A549 treated with GW870086 at 1 μM for 4 hours (cell line): ENCODE results near the gene TNFRSF12A. TPM values are rescaled to one million over a fixed set of nuclear protein-coding genes. Genes with fewer than 3 reads are reported as not detected.

Experiments used
- total RNA-seq: library from RNA; stranded (reverse); fragments of 200-300 nt; extraction: Qiagen RNA extraction; gene quantifications from 5 replicates; pipeline ENCODE4 v1.2.3, GENCODE V29; 2022; ENCODE audit warnings: low read depth

The TNFRSF12A gene, protein sequence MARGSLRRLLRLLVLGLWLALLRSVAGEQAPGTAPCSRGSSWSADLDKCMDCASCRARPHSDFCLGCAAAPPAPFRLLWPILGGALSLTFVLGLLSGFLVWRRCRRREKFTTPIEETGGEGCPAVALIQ
- total RNA-seq = 446 to 645 TPM (median 558 TPM) in 5 replicates

DNA sequence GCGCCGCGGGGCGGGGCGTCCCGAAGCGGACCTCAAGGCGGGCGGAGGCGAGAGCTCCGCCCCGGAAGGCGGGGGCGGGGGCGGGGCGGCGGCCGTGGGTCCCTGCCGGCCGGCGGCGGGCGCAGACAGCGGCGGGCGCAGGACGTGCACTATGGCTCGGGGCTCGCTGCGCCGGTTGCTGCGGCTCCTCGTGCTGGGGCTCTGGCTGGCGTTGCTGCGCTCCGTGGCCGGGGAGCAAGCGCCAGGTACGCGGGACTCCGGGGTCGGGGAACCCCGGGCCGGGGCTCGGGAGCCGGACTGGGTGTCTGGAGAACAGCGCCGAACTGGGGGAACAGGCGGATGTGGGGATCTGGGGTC is at the start of gene TNFRSF12A:
TSS of gene TNFRSF12A (plus strand) at position 122 of the 357 bp plus-strand sequence. CDS start at position 152, 30 bp downstream.

DNA sequence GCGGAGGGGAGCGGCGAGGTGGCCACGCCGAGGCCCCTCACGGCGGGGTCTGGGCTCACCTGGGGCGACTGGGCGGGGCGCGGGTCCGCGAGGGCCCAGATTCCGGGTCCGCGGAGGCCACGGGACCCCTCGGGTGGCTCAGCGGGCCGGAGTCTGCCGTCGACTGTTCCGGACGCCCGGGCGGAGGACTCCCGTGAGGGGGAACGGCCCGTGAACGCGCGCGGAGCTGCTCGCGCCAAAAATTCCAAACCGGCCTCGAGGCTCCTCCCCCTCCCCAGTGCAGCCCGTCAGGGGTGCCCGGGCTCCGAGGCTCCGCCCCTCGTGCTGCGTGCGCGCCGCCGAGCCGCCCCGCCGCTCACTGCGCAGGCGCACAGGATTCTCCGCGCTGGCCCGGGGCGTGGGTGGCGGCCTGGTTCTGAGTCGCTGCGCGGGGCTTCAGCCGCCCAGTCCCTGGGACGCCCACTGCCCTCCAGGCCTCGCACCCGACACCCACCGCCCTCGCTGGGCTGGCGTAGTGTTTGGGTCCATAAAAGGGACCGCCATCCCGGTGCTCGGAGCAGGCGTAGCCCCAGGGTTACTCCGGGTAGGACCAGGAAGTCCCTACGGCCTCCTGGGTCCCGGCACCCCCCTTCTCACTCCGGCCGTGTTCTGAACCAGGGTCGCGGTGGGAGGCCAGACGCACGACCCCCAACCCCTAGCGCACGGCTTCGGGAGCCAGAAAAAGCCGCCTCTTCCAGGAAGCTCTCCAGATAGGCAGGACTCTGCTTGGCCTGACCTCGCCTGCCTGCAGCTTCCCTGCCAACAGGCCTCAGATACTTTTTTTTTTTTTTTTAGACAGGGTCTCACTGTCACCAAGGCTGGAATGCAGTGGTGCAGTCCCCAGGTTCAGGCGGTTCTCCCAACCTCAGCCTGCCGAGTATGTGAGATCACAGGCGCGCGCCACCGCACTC is 39.7 kb upstream of the TNFRSF12A start, which contains the start of gene PKMYT1:
TSS of gene PKMYT1 (minus strand) at position 220 of the 950 bp plus-strand sequence. CDS start 789 bp downstream, outside the sequence.

DNA sequence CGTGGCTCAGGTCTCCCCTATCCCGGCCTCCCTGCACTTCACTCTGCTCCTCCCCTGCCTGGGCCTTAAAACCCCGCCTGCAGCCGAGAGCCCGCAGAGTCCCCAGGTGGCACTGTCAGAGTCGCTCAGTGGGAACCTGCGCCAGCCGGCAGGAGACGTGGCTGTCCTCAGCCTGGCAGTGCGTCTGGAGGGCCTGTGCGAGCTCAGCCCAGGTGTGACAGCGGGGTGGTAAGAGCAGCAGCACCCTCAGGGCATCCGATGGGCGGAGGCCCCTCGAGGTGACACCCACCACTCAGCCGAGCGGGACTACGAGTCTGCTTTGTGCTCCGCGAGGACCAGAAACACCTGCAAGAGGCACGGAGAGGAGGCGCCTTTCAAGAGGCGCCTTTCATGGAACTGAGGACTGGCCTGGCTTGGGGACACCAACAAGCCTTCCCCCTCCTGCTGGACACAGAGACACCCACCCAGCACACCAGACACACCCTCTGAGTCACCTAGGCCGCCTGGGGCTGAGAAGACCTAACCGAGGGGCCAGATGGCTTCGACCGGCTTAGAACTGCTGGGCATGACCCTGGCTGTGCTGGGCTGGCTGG is 7.2 kb upstream of the TNFRSF12A start, which contains the start of gene CLDN9:
TSS of gene CLDN9 (plus strand) at position 96 of the 593 bp plus-strand sequence. CDS start at position 536, 440 bp downstream.

DNA sequence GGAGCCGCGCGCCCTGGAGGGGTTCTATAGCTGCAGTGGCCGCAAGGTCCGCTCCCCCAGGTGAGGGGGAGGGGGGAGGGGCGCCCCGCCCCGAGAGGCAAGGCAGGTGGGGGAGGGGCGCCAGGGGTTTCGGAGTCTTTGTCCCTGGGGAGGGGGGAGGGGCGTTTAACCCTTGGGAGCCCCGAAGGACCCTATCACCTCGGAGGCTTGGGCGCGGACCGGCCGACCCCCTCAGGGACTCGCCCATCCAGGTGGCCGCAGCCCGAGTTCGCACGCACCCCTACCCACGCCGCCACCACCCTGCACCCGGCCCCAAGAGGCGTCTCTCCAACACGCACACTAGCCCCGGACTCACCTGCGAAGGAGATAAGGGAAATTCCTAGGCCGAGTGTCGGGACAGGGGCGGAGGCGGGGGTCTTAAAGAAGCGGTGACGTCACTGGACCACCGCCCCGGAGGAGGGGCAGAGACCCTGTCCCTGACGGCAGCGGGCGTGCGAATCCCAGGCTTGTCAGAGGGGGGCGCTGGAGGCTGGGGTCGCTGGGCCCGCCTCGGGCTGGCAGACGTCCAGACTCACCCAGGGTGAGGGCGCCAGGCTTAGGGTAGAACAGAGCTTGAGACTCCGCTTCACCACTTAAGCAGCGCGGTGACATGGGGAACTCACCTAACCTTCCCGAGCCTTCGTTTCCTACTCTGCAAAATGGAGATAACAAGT is 2.2 kb upstream of the TNFRSF12A start, which contains the start of gene CLDN6:
TSS of gene CLDN6 (minus strand) at position 390 of the 713 bp plus-strand sequence. CDS start 2,162 bp downstream, outside the sequence.

DNA sequence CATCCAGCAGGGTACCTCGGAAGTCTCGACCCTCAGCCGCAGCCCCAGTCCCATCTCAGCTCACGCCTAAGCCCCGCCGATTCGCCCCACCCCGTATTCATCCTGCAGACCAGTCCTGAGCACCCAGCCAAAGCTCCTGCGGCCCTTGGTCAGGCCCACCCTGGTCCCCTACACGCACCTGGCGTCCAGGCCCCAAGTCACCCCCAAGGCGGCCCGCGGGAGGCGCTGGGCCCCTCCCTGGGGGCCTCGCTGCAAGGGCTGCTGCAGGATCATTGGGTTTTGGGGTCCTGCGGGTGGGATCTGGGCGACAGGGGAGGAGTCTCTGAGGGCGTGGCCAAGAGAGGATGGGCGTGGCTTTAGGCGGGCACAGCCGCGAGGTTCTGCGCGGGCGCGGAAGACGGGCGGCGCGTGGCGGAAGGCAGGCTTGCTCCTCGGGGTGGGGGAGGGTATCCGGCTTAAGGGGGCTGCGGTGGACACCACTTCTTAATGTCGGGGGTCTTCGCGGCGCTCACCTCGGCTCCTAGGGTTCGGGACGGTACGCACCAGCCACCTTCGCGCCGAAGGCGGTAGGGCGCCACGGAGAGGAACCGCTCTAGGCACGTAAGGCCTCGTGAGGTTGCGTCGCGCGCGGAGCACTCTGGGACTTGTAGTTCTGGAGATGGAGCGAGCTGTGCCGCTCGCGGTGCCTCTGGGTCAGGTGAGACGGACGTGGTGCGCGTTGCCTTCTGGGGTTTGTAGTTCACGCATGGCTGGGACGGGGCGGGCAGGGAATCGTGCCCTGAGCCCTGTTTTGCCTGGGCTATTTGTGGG is 3.7 kb downstream of the TNFRSF12A start, which contains the start of the genes HCFC1R1 and THOC6:
TSS of gene HCFC1R1 (minus strand) at position 274 of the 810 bp plus-strand sequence. CDS start at position 273, 1 bp downstream.
TSS of gene THOC6 (plus strand) at position 367 of the 810 bp plus-strand sequence. CDS start at position 659, 292 bp downstream.

DNA sequence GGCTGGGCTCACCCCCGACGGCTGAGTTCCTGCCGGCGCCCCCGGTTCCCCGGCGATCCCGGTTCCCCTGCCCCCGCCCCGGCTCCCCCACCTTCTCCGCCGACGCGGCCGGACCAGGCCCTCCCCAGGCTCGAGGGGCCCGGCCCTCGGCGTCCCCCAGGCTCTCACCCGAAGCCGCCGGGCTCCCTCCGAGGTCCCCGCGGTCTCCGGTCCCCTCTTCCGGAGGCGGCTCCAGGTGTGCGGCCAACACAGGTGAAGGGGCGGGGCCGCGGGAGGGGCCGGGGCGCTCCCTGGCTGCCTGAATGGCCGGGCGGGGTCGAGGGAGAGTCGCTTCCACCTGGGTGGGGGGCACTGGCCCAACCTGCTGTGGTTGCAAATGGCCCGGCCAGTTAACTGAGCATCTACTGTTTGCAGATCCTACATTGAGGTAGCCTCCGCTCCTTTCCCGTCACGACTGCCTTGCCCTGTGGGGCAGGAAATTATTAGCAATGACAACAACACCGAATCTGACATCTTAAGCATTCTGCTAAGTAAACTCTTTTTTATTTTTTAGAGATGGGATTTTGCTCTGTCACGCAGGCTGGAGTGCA is 16.7 kb downstream of the TNFRSF12A start, which contains the start of gene BICDL2:
TSS of gene BICDL2 (minus strand) at position 219 of the 590 bp plus-strand sequence. CDS start 1,448 bp downstream, outside the sequence.

DNA sequence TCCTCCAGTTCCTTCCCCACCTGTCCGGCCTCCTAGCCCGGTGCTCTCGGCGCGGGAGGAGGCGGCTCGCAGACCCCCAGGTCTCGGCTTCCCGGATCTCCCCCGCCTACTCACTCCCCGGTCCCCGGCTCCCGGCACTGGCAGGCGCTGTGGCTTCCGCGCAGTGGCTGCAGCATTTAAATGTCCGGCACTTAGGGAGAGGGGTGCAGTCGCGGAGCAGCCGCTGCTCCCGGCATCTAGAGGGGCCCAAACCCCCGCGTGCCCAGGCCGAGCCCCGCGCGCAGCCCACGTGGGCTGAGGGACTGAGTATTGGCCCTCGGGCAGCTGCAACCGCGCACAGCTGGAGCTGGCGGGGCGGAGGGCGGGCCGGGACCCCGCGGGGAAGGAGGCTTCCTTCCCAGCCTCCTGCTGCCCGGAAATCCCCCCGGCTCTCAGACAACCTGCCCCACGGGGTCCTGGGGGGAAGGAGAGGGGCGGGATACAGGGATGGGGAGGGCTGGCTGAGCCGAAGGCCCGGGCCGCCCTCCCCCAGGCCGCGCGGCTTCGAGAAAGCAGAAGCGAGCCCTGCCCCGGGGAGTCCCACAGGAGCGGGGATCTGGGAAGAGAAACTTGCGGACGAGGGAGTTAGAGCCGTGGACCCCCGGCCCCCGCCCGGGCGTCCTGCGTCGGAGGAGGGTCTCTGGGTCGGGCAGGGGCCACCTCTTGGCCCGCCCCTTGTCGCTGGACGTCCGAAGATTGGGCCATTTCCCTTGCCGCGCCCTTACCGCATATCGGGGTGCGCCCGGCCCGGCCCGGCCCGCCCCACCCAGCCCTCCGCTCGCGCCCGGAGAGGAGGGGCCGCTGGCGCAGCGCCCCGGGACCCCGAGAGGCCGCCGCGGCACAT is 25.8 kb downstream of the TNFRSF12A start, which contains the start of gene MMP25:
TSS of gene MMP25 (plus strand) at position 804 of the 883 bp plus-strand sequence. CDS start 357 bp downstream, outside the sequence.

DNA sequence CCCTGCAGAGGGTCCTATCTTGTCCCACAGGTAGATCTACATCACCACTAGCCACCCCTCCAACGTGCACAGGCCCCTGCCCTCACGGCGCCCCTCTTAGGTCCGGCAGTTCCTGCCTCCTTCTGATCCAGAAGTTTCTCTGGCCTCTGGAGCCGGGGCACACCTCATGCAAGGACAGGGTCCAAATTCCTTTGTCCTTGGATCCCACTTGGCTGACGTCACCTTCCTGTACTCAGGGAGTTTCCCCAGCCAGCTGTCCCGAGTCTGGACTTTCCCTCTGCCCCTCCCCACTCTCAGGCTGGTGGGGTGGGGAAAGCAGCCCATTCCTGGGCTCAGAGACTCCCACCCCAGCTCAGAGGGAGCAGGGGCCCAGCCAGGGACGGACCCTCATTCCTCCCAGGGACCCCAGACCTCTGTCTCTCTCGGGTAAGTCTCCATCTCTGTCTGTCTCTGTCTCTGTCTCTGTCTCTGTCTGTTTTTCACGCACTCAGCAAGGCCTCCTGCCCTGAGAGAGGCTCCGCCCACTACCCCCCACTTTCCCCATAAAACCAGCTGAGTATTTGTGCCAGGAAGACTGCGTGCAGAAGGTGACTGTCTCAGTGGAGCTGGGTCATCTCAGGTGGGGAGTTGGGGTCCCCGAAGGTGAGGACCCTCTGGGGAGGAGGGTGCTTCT is 45.0 kb downstream of the TNFRSF12A start, which contains the start of gene IL32:
TSS of gene IL32 (plus strand) at position 572 of the 673 bp plus-strand sequence. CDS start 172 bp downstream, outside the sequence.

Other genes with a start within 250 kb of the TNFRSF12A start
- 488 to 558 TPM (median 510 TPM) in 5 replicates for gene ELOB, start 243.1 kb upstream of the TNFRSF12A start, total RNA-seq
- gene PRSS33, start 232.8 kb upstream of the TNFRSF12A start, total RNA-seq = not detected in 5 replicates
- not detected in 5 replicates for gene PRSS41, start 221.9 kb upstream of the TNFRSF12A start, total RNA-seq
- gene PRSS21, start 203.1 kb upstream of the TNFRSF12A start, total RNA-seq = 0.15 TPM in 1 of 5 replicates, not detected in the others
- 0.61 to 1.3 TPM (median 1.00 TPM) in 5 replicates for gene ZG16B, start 190.1 kb upstream of the TNFRSF12A start, total RNA-seq
- gene PRSS22, start 162.2 kb upstream of the TNFRSF12A start, total RNA-seq = 0.39 to 1.4 TPM (median 1.3 TPM) in 5 replicates
- 46.6 to 54.3 TPM (median 52.3 TPM) in 5 replicates for gene FLYWCH2, start 137.2 kb upstream of the TNFRSF12A start, total RNA-seq
- gene FLYWCH1, start 108.4 kb upstream of the TNFRSF12A start, total RNA-seq = 19.4 to 31.3 TPM (median 26.1 TPM) in 5 replicates
- gene KREMEN2, start 56.1 kb upstream of the TNFRSF12A start, total RNA-seq = 1.3 to 3.0 TPM (median 2.3 TPM) in 5 replicates
- gene PAQR4, start 51.0 kb upstream of the TNFRSF12A start, total RNA-seq = 32.0 to 45.1 TPM (median 41.2 TPM) in 5 replicates
- gene PKMYT1, start 39.9 kb upstream of the TNFRSF12A start, total RNA-seq = 65.1 to 89.9 TPM (median 84.9 TPM) in 5 replicates
- gene CLDN9, start 7.4 kb upstream of the TNFRSF12A start, total RNA-seq = 0.23 to 0.48 TPM (median 0.29 TPM) in 5 replicates
- gene CLDN6, start 2.2 kb upstream of the TNFRSF12A start, total RNA-seq = 0.24 to 0.57 TPM (median 0.48 TPM) in 5 replicates
- 212 to 248 TPM (median 240 TPM) in 5 replicates for gene HCFC1R1, start 3.6 kb downstream of the TNFRSF12A start, total RNA-seq
- 25.3 to 35.1 TPM (median 31.9 TPM) in 5 replicates for gene THOC6, start 3.7 kb downstream of the TNFRSF12A start, total RNA-seq
- gene BICDL2, start 16.6 kb downstream of the TNFRSF12A start, total RNA-seq = not detected in 5 replicates
- gene MMP25, start 26.2 kb downstream of the TNFRSF12A start, total RNA-seq = 0.81 to 1.2 TPM (median 0.90 TPM) in 5 replicates
- 21.6 to 35.8 TPM (median 29.8 TPM) in 5 replicates for gene IL32, start 45.3 kb downstream of the TNFRSF12A start, total RNA-seq
- gene ZSCAN10, start 78.9 kb downstream of the TNFRSF12A start, total RNA-seq = 0.33 TPM in 1 of 5 replicates, not detected in the others
- gene ZNF205, start 92.2 kb downstream of the TNFRSF12A start, total RNA-seq = 10.8 to 15.4 TPM (median 14.6 TPM) in 5 replicates
- 9.1 to 12.0 TPM (median 11.5 TPM) in 5 replicates for gene ZNF213, start 114.7 kb downstream of the TNFRSF12A start, total RNA-seq
- 0.18 to 0.67 TPM (median 0.35 TPM) in 4 of 5 replicates, not detected in the other for gene OR1F1, start 167.8 kb downstream of the TNFRSF12A start, total RNA-seq
- gene ZNF200, start 214.8 kb downstream of the TNFRSF12A start, total RNA-seq = 7.9 to 8.4 TPM (median 8.2 TPM) in 5 replicates
- gene MEFV, start 236.3 kb downstream of the TNFRSF12A start, total RNA-seq = 0.16 TPM in 1 of 5 replicates, not detected in the others